Upper lobe of right lung (tissue), 1 donor: ENCODE results near the gene ZBTB18. TPM values are rescaled to one million over a fixed set of nuclear protein-coding genes. Genes with fewer than 3 reads are reported as not detected.

Experiments used
- ATAC-seq: fragments of 200-7000 bp; cut with Tn5 transposase; one replicate; pipeline ENCODE4 v1.9.1; 2020; ENCODE audit warnings: mild to moderate bottlenecking, moderate library complexity
- DNase-seq: peaks from one replicate; pipeline ENCODE4 v3.0.0-alpha.2; 2020
- H3K27ac ChIP-seq: fragments of 200-600 bp; one replicate; pipeline ENCODE4 v1.8.0; 2022
- H3K27me3 ChIP-seq: fragments of 200-600 bp; one replicate; pipeline ENCODE4 v1.8.0; 2022; ENCODE audit warnings: mild to moderate bottlenecking
- H3K36me3 ChIP-seq: fragments of 200-600 bp; one replicate; pipeline ENCODE4 v1.8.0; 2022
- H3K4me1 ChIP-seq: fragments of 200-600 bp; one replicate; pipeline ENCODE4 v1.8.0; 2022
- H3K4me3 ChIP-seq: fragments of 200-600 bp; one replicate; pipeline ENCODE4 v1.8.0; 2022; ENCODE audit warnings: mild to moderate bottlenecking
- H3K9me3 ChIP-seq: fragments of 200-600 bp; one replicate; pipeline ENCODE4 v1.8.0; 2022
- intact Hi-C: fragments of 100-400 bp; cut with DNase I; formaldehyde crosslinking; loops from one replicate; pipeline ENCODE4 v1.11.0; 2022
- long read RNA-seq: library from polyadenylated mRNA; unstranded; transcript quantifications from one replicate; pipeline ENCODE4 v2.0.0, GENCODE V29; 2021
- total RNA-seq: library from RNA; stranded (reverse); fragmentation: NEBNext Ultra II Directional; extraction: Animal tissue kit (Norgen Biotek cat#: 25700); gene quantifications from one replicate; pipeline ENCODE4 v1.2.1, GENCODE V29; 2021
- TF ChIP-seq, protein P1 (sequence below): fragments of 200-600 bp; IDR thresholded peaks from one replicate; pipeline ENCODE4 v1.8.0; 2022; ENCODE audit warnings: antibody characterized with exemption
- donor health status: DM: no; HTN: yes; CAD: no; lungs with severe emphysema.

Gene ZBTB18
- 21.7 TPM for total RNA-seq
- long read RNA-seq, partial matches to known transcripts = 0 of 5 reads
- long read RNA-seq, other reads (novel, unspliced or antisense) = 5 of 5 reads

DNA sequence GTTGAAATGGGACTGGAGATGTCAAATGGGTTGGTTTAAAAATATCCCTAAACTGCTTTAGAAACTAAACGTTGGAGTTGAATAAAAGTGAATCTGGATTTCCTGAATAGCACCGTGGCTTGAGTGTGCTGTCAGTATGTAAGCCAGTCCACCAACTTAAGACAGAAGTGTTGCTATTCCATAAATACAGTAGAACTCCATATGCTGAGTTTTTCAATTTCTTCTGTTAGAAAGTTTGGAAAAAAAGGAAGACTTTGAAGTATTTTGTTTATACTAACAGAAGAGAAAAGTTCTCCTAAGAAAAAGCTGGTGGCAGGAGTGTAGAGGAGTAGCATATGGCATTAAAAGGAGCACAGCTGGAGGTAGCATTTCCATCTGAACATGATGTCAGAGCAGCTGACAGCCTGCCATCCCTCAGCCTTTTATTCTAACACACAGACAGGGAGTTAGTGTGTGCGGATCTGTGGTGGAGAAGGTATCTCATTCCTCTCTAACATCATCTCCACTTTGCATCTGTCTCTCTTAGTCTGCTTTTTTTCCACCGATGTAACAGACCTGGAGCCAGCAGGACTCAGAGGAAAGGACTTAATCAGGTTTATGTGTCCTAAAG lies at the start of gene ZBTB18:
Gene ZBTB18, plus strand, starts transcription at position 449 of the 610 bp plus-strand sequence. Its CDS starts 149 bp downstream, at position 598.
- Histone ChIP-seq H3K27ac (peak within 1 kb of the TSS; percentile 77), H3K9me3 (no peaks in the 10 kb centered on the region), H3K4me1 (peaks cover 28% of the 10 kb centered on the region), H3K27me3 (no peaks in the 10 kb centered on the region), H3K4me3 (peak within 1 kb of the TSS; percentile 71), H3K36me3 (peaks cover 23% of the 10 kb centered on the region)
- ATAC-seq = no peak
- TF ChIP-seq, protein P1, sequence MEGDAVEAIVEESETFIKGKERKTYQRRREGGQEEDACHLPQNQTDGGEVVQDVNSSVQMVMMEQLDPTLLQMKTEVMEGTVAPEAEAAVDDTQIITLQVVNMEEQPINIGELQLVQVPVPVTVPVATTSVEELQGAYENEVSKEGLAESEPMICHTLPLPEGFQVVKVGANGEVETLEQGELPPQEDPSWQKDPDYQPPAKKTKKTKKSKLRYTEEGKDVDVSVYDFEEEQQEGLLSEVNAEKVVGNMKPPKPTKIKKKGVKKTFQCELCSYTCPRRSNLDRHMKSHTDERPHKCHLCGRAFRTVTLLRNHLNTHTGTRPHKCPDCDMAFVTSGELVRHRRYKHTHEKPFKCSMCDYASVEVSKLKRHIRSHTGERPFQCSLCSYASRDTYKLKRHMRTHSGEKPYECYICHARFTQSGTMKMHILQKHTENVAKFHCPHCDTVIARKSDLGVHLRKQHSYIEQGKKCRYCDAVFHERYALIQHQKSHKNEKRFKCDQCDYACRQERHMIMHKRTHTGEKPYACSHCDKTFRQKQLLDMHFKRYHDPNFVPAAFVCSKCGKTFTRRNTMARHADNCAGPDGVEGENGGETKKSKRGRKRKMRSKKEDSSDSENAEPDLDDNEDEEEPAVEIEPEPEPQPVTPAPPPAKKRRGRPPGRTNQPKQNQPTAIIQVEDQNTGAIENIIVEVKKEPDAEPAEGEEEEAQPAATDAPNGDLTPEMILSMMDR = no peak
- intact Hi-C loops = no loop called here
- DNase-seq = no peak

DNA sequence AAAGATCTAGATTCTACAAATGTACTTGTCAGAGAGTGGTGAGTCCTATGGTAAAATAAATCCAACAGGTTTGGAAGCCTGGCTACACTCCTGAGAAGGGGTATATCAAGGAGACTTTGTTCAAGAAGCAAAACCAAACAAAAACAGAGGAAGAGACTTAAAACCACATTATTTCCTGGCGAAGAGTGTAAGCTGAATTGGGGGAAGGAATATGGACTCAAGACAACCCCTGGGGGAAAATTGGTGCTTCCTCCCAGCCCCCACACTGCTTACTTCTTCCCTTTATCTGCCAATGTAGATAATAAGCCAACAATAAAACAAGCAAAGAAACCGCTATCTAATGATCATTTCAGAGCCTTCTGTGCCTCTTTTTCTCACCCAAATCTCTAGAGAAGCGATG lies 48.4 kb upstream of the ZBTB18 start:
- DNase-seq (no peak), ATAC-seq (no peak)
- intact Hi-C loops = no loop called here
- TF ChIP-seq, protein P1 = no peak
- Histone ChIP-seq H3K27ac (no peak overlapping the region), H3K27me3 (no peaks in the 10 kb centered on the region), H3K4me1 (no peaks in the 10 kb centered on the region), H3K4me3 (no peak overlapping the region), H3K36me3 (no peaks in the 10 kb centered on the region), H3K9me3 (no peaks in the 10 kb centered on the region)

GRCh38 chr1:244005455-244005854 lies 45.6 kb upstream of the ZBTB18 start:
- TF ChIP-seq, protein P1 = no peak
- Histone ChIP-seq H3K27me3 (peaks cover 4% of the 10 kb centered on the region), H3K36me3 (no peaks in the 10 kb centered on the region), H3K9me3 (no peaks in the 10 kb centered on the region), H3K4me3 (no peak overlapping the region), H3K4me1 (no peaks in the 10 kb centered on the region), H3K27ac (no peak overlapping the region)
- DNase-seq (no peak), ATAC-seq (no peak)
- intact Hi-C loops = no loop called here

DNA sequence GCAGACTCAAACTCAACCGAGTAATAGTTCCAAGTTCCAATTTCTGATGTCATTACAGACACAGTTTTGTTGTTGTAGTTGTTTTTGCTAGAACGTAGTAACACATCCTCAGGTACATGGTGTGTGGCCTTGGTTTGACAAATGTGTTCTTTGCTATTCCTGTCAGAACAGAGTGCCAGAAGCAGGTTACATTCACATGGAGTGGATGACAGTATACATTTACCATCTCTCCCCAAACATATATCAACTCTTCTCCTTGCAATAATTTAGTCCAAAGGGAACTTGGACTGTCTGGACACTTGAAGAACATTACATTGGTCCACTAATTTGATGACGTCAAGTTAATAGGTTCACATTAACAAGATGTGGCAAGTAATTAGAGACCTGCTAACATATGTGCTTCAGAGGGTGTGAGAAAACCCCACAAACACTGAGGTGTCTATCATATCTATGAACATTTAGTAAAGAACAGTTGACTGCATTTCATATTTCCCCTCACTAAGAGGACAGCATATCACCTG lies 44.6 kb upstream of the ZBTB18 start:
- intact Hi-C loops = no loop called here
- Histone ChIP-seq H3K36me3 (no peaks in the 10 kb centered on the region), H3K4me3 (no peak overlapping the region), H3K27me3 (peaks cover 4% of the 10 kb centered on the region), H3K27ac (no peak overlapping the region), H3K9me3 (no peaks in the 10 kb centered on the region), H3K4me1 (no peaks in the 10 kb centered on the region)
- no peak for ATAC-seq
- TF ChIP-seq, protein P1 = no peak
- no peak for DNase-seq

GRCh38 chr1:244006961-244007360 lies 44.1 kb upstream of the ZBTB18 start:
- ATAC-seq (no peak), DNase-seq (no peak)
- no peaks in the 10 kb centered on the region for H3K36me3 ChIP-seq
- H3K4me1 ChIP-seq = no peaks in the 10 kb centered on the region
- intact Hi-C loops = no loop called here
- no peak overlapping the region for H3K4me3 ChIP-seq
- H3K9me3 ChIP-seq = no peaks in the 10 kb centered on the region
- TF ChIP-seq, protein P1 = no peak
- no peak overlapping the region for H3K27ac ChIP-seq
- peaks cover 4% of the 10 kb centered on the region for H3K27me3 ChIP-seq
